IMR-90 (cell line): ENCODE results near the gene SP140. TPM values are rescaled to one million over a fixed set of nuclear protein-coding genes. Genes with fewer than 3 reads are reported as not detected.
A peak's percentile ranks its signal among the peaks of the same experiment; 100 is the strongest.

Experiments used
- ATAC-seq: fragments of 200-7000 bp; cut with Tn5 transposase; 2 replicates; pipeline ENCODE4 v1.9.1; 2020; ENCODE audit warnings: low read depth, mild to moderate bottlenecking, moderate library complexity
- BruUV-seq: library from RNA; stranded (reverse); fragments of 400-500 nt; replicated peaks from 2 replicates; lab custom pipeline; 2021; lab: Mats Ljungman, UMichigan
- CTCF ChIA-PET: fragments of 300-600 bp; formaldehyde crosslinking; extraction: SDS; loops from one replicate; lab custom pipeline; 2021; ENCODE audit warnings: antibody characterized with exemption; lab: Yijun Ruan, JAX
- POLR2A ChIA-PET: fragments of 300-600 bp; sonication (Branson Sonifier 250); formaldehyde crosslinking; loops from one replicate; lab custom pipeline; 2022; ENCODE audit warnings: antibody characterized with exemption; ENCODE audit not compliant: unreplicated experiment; lab: Charles Lee
- DNase-seq: peaks from one replicate; pipeline ENCODE4 v3.0.0; 2013
- H2AFZ ChIP-seq: replicated peaks from 2 replicates; pipeline ENCODE3; 2013; ENCODE audit warnings: low read length, mild to moderate bottlenecking; ENCODE audit not compliant: poor library complexity
- H2AK5ac ChIP-seq: 2 replicates; pipeline ENCODE4 v1.6.1; 2013; ENCODE audit warnings: low read depth, low read length, inconsistent platforms
- H2AK9ac ChIP-seq: replicated peaks from 2 replicates; pipeline ENCODE3; 2013; ENCODE audit warnings: mild to moderate bottlenecking, low read depth, low read length, moderate library complexity; ENCODE audit not compliant: poor library complexity
- H2BK120ac ChIP-seq: 2 replicates; pipeline ENCODE4 v1.6.1; 2013; ENCODE audit warnings: low read depth, low read length, inconsistent platforms
- H2BK15ac ChIP-seq: 3 replicates; pipeline ENCODE4 v1.6.1; 2013; ENCODE audit warnings: low read depth, low read length, inconsistent platforms
- H2BK20ac ChIP-seq: 2 replicates; pipeline ENCODE4 v1.6.1; 2013; ENCODE audit warnings: low read depth, mild to moderate bottlenecking, inconsistent platforms, low read length, moderate library complexity
- H2BK5ac ChIP-seq: 2 replicates; pipeline ENCODE4 v1.6.1; 2013; ENCODE audit warnings: mild to moderate bottlenecking, low read depth, low read length, inconsistent platforms; ENCODE audit not compliant: poor library complexity, severe bottlenecking
- H3K14ac ChIP-seq: replicated peaks from 2 replicates; pipeline ENCODE4 v1.6.1; 2013; ENCODE audit warnings: low read depth, low read length, inconsistent platforms
- H3K18ac ChIP-seq: 2 replicates; pipeline ENCODE4 v1.6.1; 2013; ENCODE audit warnings: low read depth, low read length, control low read depth
- H3K23ac ChIP-seq: 2 replicates; pipeline ENCODE4 v1.6.1; 2013; ENCODE audit warnings: low read depth, low read length, inconsistent platforms
- H3K27ac ChIP-seq: 2 replicates; pipeline ENCODE4 v1.5.1; 2013; ENCODE audit warnings: mild to moderate bottlenecking, control low read depth, low read length; ENCODE audit not compliant: insufficient read depth
- H3K27me3 ChIP-seq: 2 replicates; pipeline ENCODE4 v1.6.1; 2013; ENCODE audit warnings: low read length; ENCODE audit not compliant: control insufficient read depth, insufficient read depth
- H3K36me3 ChIP-seq: 2 replicates; pipeline ENCODE4 v1.6.1; 2013; ENCODE audit warnings: low read length, mixed read lengths; ENCODE audit not compliant: control insufficient read depth, insufficient read depth
- H3K4ac ChIP-seq: 2 replicates; pipeline ENCODE4 v1.6.1; 2013; ENCODE audit warnings: low read depth, low read length, inconsistent platforms
- H3K4me1 ChIP-seq: 2 replicates; pipeline ENCODE4 v1.6.1; 2013; ENCODE audit warnings: low read length, mixed read lengths; ENCODE audit not compliant: control insufficient read depth, insufficient read depth
- H3K4me2 ChIP-seq: 2 replicates; pipeline ENCODE4 v1.6.1; 2013; ENCODE audit warnings: low read depth, mild to moderate bottlenecking, control low read depth, low read length, moderate library complexity
- H3K4me3 ChIP-seq: 2 replicates; pipeline ENCODE4 v1.5.1; 2013; ENCODE audit warnings: low read depth, mild to moderate bottlenecking, control low read depth, low read length, moderate library complexity; ENCODE audit not compliant: insufficient read depth
- H3K56ac ChIP-seq: 2 replicates; pipeline ENCODE4 v1.6.1; 2013; ENCODE audit warnings: low read length, inconsistent platforms; ENCODE audit not compliant: insufficient read depth; ENCODE audit errors: extremely low read depth
- H3K79me1 ChIP-seq, 2 experiments: 2 replicates each; pipeline ENCODE4 v1.6.1; 2013; ENCODE audit warnings: low read length in 2 of 2, inconsistent platforms in 1 of 2, low read depth in 1 of 2
- H3K9ac ChIP-seq: 2 replicates; pipeline ENCODE4 v1.6.1; 2013; ENCODE audit warnings: low read depth, low read length, control low read depth
- H3K9me1 ChIP-seq: 2 replicates; pipeline ENCODE4 v1.6.1; 2013; ENCODE audit warnings: low read length, inconsistent platforms; ENCODE audit not compliant: insufficient read depth
- H3K9me3 ChIP-seq: 2 replicates; pipeline ENCODE4 v1.6.1; 2013; ENCODE audit warnings: low read length; ENCODE audit not compliant: control insufficient read depth, insufficient read depth
- H4K20me1 ChIP-seq: 2 replicates; pipeline ENCODE4 v1.6.1; 2013; ENCODE audit warnings: low read length, inconsistent platforms; ENCODE audit not compliant: insufficient read depth
- H4K5ac ChIP-seq: 2 replicates; pipeline ENCODE4 v1.6.1; 2013; ENCODE audit warnings: mild to moderate bottlenecking, low read depth, low read length, control low read depth
- H4K8ac ChIP-seq, 2 experiments: 2 replicates each; pipeline ENCODE4 v1.6.1; 2013; ENCODE audit warnings: low read depth in 2 of 2, low read length in 2 of 2, control low read depth in 1 of 2, inconsistent platforms in 1 of 2
- H4K91ac ChIP-seq: 2 replicates; pipeline ENCODE4 v1.6.1; 2013; ENCODE audit warnings: low read depth, low read length, inconsistent platforms; ENCODE audit not compliant: insufficient read depth
- MAFK ChIP-seq: IDR thresholded peaks from 2 replicates; pipeline ENCODE4 v1.6.1; 2012; ENCODE audit warnings: low read depth, low read length, improper control_type of control experiment
- MAZ ChIP-seq: IDR thresholded peaks from 2 replicates; pipeline ENCODE4 v1.6.1; 2012; ENCODE audit warnings: low read depth, mild to moderate bottlenecking, low read length, improper control_type of control experiment, moderate library complexity, borderline replicate concordance
- MXI1 ChIP-seq: IDR thresholded peaks from 2 replicates; pipeline ENCODE4 v1.6.1; 2012; ENCODE audit warnings: low read depth, mild to moderate bottlenecking, low read length, moderate library complexity, borderline replicate concordance
- NFE2L2 ChIP-seq: fragments of 150-350 bp; IDR thresholded peaks from 2 replicates; pipeline ENCODE4 v1.6.1; 2016; ENCODE audit warnings: low read depth, mild to moderate bottlenecking, low read length
- RAD21 ChIP-seq: IDR thresholded peaks from 2 replicates; pipeline ENCODE4 v1.6.1; 2012; ENCODE audit warnings: low read length, improper control_type of control experiment
- SMC3 ChIP-seq: fragments of 150-350 bp; IDR thresholded peaks from 2 replicates; pipeline ENCODE4 v1.6.1; 2016; ENCODE audit warnings: low read depth, mild to moderate bottlenecking, antibody characterized with exemption, low read length, moderate library complexity
- USF2 ChIP-seq: fragments of 150-350 bp; IDR thresholded peaks from 2 replicates; pipeline ENCODE4 v1.6.1; 2017; ENCODE audit warnings: mild to moderate bottlenecking, antibody characterized with exemption, low read length, low read depth
- WGBS, 2 experiments: methylation state at CpG; one replicate each; pipeline versions ENCODE4 v1.1.5 to v1.1.7; 2013; ENCODE audit warnings: missing lambda C conversion rate in 2 of 2; ENCODE audit not compliant: insufficient read length in 1 of 2; ENCODE audit errors: extremely low coverage in 2 of 2; 5-methylcytosine and 5-hydroxymethylcytosine counted together
- dilution Hi-C: fragments of 300-500 bp; cut with HindIII; formaldehyde crosslinking; loops from one replicate; pipeline ENCODE4 v1.14.3; 2018; ENCODE audit warnings: low sequenced_read_pairs; ENCODE audit not compliant: unreplicated experiment
- in situ Hi-C: fragments of 300-500 bp; cut with MboI; formaldehyde crosslinking; loops from 3 replicates; pipeline ENCODE4 v1.14.3; 2019; ENCODE audit warnings: low sequenced_read_pairs, inconsistent platforms, mixed read lengths
- intact Hi-C: fragments of 100-400 bp; cut with micrococcal nuclease; formaldehyde crosslinking; loops from 2 replicates; pipeline ENCODE4 v1.10.0; 2022
- polyA plus RNA-seq, 3 experiments: library from polyadenylated mRNA; depleted of rRNA; stranded (reverse); fragments of >200 nt; gene quantifications; 2 replicates each; pipeline ENCODE4 v1.2.3, GENCODE V29; 2012; ENCODE audit warnings: low replicate concordance in 1 of 3
- total RNA-seq: library from RNA; depleted of rRNA; stranded (reverse); fragments of >200 nt; gene quantifications from 2 replicates; pipeline ENCODE4 v1.2.3, GENCODE V29; 2012

Gene SP140
- total and polyA plus RNA-seq, 2 of the 4 experiments (the other 2 are of a cell fraction), result 1.4 TPM

- Histone ChIP-seq H4K8ac (peak within 1 kb of the TSS; percentile 59 to 69), H2AK9ac (peak within 1 kb of the TSS; percentile 39), H3K14ac (peak within 1 kb of the TSS; percentile 84), H2BK5ac (peak within 1 kb of the TSS; percentile 42), H2BK15ac (peak within 1 kb of the TSS; percentile 22; the same call in 2 of the 3 replicates), H3K27me3 (no peaks in the 10 kb centered on the region), H3K9me1 (no peaks in the 10 kb centered on the region), H2AK5ac (no peak within 1 kb of the TSS), H3K4me1 (no peaks in the 10 kb centered on the region), H4K5ac (peak within 1 kb of the TSS; percentile 48), H2BK120ac (peak within 1 kb of the TSS; percentile 76), H2AFZ (peak within 1 kb of the TSS; percentile 92), H3K9me3 (no peaks in the 10 kb centered on the region), H3K4ac (peak within 1 kb of the TSS; percentile 77), H3K4me3 (peak within 1 kb of the TSS; percentile 94), H3K56ac (peak within 1 kb of the TSS; percentile 69; the same call in 1 of the 2 replicates), H3K18ac (peak within 1 kb of the TSS; percentile 77), H3K9ac (peak within 1 kb of the TSS; percentile 80), H3K27ac (peak within 1 kb of the TSS; percentile 72), H3K36me3 (peaks cover 3% of the 10 kb centered on the region), H3K79me1 (peaks cover 0 to 3% of the 10 kb centered on the region in 2 experiments; a peak in 1 of 4 replicates), H3K4me2 (peak within 1 kb of the TSS; percentile 97), H2BK20ac (peak within 1 kb of the TSS; percentile 45), H4K91ac (peak within 1 kb of the TSS; percentile 77), H3K23ac (peak within 1 kb of the TSS; percentile 61), H4K20me1 (no peaks in the 10 kb centered on the region)
- intact Hi-C loops, result loop anchor here (2.0 to 10.0 kb wide), 3 partner anchors 108 to 391 kb away; partner anchors contain the start of genes SP100 and SP140L
- CTCF ChIA-PET, result interaction anchor here (0.9 to 1.5 kb wide), 2 partner anchors 24 to 60 kb away, joined by 3 read pairs; no protein-coding TSS in a partner anchor
- POLR2A ChIA-PET, result no interaction called here
- no TSS peak for BruUV-seq
- dilution Hi-C loops, result no loop called here
- TF ChIP-seq MAFK, result no peak
- no peak for TF ChIP-seq USF2
- peak; percentile 57; the same call in 1 of the 2 replicates for TF ChIP-seq MXI1
- TF ChIP-seq NFE2L2, result no peak
- no peak for TF ChIP-seq SMC3
- TF ChIP-seq RAD21, result peak; percentile 10; the same call in 1 of the 2 replicates
- TF ChIP-seq MAZ, result no peak
- peak; percentile 93 for ATAC-seq
- in situ Hi-C loops, result loop anchor here (25.0 kb wide), 1 partner anchor 593 kb away; no protein-coding TSS in a partner anchor
- WGBS, 2 experiments, result 0% methylated on average over 2 of the region's 19 CpGs; no CpG with 5 or more reads in 1 of the 2 experiments
- peak; percentile 80 for DNase-seq
Observed at GRCh38 chr2:230219419-230220331, 5.9 kb upstream of the SP140 start, which contains the start of gene SP110. Gene SP110, minus strand, starts transcription at chr2:230219984. Its CDS starts 3,057 bp downstream, at chr2:230216927.
